Measurements from ENCODE around the gene SGMS2.

DNA sequence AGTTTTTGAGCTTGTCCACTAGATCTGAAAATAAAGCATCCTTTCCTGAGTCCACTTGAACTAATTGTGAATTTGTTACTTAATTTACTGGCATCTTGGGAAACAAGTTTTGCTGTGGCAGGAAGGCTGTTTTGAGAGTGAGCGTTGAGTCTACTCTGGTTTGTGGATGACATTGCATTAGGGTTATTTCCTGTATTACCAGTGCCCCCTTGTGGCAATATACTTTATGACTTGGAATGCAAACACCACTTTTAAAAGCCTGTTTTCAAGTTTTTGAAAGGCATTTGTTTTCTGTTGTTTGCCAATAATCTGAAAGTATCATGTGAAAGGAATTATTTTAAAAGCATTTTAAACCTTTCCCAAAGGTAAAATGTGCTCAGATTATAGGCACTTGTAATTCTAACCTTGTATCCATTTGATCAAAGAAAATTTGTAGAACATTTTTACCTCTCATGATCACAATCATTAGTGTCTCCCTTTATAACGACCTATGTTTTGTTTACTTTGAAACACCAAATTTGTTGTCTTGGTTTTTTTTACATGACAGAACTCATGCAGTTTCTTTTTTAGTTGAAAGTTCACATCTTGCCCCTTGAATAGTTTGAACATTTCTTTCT is 88.7 kb downstream of the SGMS2 start:
- TF ChIP-seq, protein P1, sequence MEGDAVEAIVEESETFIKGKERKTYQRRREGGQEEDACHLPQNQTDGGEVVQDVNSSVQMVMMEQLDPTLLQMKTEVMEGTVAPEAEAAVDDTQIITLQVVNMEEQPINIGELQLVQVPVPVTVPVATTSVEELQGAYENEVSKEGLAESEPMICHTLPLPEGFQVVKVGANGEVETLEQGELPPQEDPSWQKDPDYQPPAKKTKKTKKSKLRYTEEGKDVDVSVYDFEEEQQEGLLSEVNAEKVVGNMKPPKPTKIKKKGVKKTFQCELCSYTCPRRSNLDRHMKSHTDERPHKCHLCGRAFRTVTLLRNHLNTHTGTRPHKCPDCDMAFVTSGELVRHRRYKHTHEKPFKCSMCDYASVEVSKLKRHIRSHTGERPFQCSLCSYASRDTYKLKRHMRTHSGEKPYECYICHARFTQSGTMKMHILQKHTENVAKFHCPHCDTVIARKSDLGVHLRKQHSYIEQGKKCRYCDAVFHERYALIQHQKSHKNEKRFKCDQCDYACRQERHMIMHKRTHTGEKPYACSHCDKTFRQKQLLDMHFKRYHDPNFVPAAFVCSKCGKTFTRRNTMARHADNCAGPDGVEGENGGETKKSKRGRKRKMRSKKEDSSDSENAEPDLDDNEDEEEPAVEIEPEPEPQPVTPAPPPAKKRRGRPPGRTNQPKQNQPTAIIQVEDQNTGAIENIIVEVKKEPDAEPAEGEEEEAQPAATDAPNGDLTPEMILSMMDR (tag by site-specific recombination; IDR thresholded peaks at IDR 0.05): peak; percentile 39; the same call in 1 of the 2 replicates
- TF ChIP-seq YY1 (tag by site-specific recombination; IDR thresholded peaks at IDR 0.05): no peak
- TF ChIP-seq ZNF24 (tag by site-specific recombination; IDR thresholded peaks at IDR 0.05): no peak
- TF ChIP-seq ZNF521 (tag by site-specific recombination; IDR thresholded peaks at IDR 0.05): no peak

Data from HEK293 (cell line).